KOPT-K1 (cell line): ENCODE data around the gene MACROH2A2.
"Not testable (repeated sequence)": the region's sequence is repeated elsewhere in the genome, so short reads cannot be mapped to it uniquely, and the experiment has no call there.

Experiments
- H3K27ac ChIP-seq: fragments of 200-600 bp; sonication (generic); 2 replicates; pipeline ENCODE4 v1.5.1; 2016; ENCODE audit warnings: antibody characterized with exemption, mild to moderate bottlenecking, low read depth, low read length; ENCODE audit not compliant: poor library complexity, severe bottlenecking
- H3K36me3 ChIP-seq: fragments of 200-600 bp; sonication (generic); 2 replicates; pipeline ENCODE4 v1.5.1; 2017; ENCODE audit warnings: antibody characterized with exemption, mild to moderate bottlenecking, low read length, moderate library complexity; ENCODE audit not compliant: insufficient read depth
- H3K9me3 ChIP-seq: fragments of 200-600 bp; sonication (generic); 2 replicates; pipeline ENCODE4 v1.5.1; 2017; ENCODE audit warnings: antibody characterized with exemption, low read length, mild to moderate bottlenecking; ENCODE audit not compliant: insufficient read depth, poor library complexity, severe bottlenecking

Gene MACROH2A2

GRCh38 chr10:70140297-70140696 is 87.7 kb downstream of the MACROH2A2 start:
- no peak overlapping the region for H3K27ac ChIP-seq
- peaks cover 22% of the 10 kb centered on the region for H3K36me3 ChIP-seq
- no peaks in the 10 kb centered on the region for H3K9me3 ChIP-seq

- Histone ChIP-seq H3K36me3 (peaks cover 22% of the 10 kb centered on the region), H3K9me3 (no peaks in the 10 kb centered on the region), H3K27ac (no peak overlapping the region)
Measured at GRCh38 chr10:70142555-70142954, 89.9 kb downstream of the MACROH2A2 start.

DNA sequence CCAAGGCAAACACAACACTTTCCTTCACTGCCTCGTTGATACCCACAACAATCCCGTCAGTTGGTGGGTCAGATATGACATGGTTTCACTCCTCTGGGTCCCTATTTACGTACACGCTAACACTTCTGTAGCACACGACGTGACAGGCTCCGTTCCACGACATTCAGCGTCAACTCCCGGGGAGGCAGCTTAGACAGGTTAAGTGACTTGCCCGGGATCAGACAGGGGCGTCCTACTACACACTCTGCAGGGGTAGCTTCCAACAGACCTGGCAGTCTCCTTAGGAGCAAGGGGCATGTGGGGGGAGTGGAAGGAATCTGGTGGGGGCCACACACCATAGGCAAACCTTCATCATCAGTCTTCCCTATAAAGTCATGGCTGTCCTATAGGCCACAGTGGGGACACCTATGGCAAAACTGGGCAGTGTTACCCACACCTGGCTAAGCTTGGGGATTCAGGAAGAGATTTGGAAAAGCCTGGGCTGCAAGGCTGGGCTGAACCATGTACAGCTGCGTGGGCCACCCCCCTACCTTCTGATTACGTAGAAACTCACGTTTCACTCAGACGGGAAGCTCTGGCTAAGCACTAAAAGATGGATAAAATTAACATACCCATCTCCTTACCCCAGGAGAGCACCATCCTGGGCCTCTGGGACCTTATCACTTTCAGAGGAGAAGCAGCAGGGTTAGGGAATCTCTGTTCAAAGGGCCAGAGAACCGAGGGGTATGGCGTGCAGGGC is 91.9 kb downstream of the MACROH2A2 start:
- peak overlapping the region; percentile 85 for H3K27ac ChIP-seq
- H3K36me3 ChIP-seq, result peaks cover 31% of the 10 kb centered on the region

DNA sequence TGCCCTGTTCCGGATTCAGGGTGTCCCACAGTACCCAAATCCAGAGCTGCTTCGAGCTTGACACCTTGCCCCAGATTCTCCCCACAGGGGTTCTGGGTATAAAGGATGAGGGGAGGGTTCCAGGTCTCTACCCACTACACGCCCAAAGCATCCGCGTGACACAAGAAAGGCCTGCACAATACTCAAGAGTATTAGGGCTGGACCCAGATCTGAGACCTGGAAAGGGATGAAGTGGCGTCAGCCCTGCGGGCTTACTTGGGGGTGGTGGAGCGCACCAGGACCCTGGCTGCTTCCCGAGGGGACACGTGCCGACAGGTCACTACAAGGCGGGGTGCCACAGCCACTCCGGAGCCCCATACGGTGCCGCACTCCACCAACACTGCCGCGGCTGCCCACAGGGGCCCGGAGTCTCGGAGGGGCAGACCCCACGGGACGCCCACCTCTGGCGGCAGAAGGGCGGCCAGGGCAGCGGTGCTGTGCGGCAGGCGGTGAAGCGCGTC is 92.6 kb downstream of the MACROH2A2 start:
- Histone ChIP-seq H3K36me3 (peaks cover 31% of the 10 kb centered on the region), H3K9me3 (no peaks in the 10 kb centered on the region), H3K27ac (peak overlapping the region; percentile 85)

More for the DNA sequence above, 91.9 kb downstream of the MACROH2A2 start:
- no peaks in the 10 kb centered on the region for H3K9me3 ChIP-seq

GRCh38 chr10:70145666-70146488 is 93.2 kb downstream of the MACROH2A2 start:
- Histone ChIP-seq H3K27ac (peak overlapping the region; percentile 85), H3K9me3 (no peaks in the 10 kb centered on the region), H3K36me3 (peaks cover 34% of the 10 kb centered on the region)

- H3K27ac ChIP-seq, result peak within 1 kb of the TSS; percentile 85
- H3K36me3 ChIP-seq, result peaks cover 36% of the 10 kb centered on the region
- no peaks in the 10 kb centered on the region for H3K9me3 ChIP-seq
Measured at GRCh38 chr10:70146489-70147258, 94.0 kb downstream of the MACROH2A2 start, which contains the start of gene TYSND1. Gene TYSND1 (minus strand): TSS chr10:70146700. CDS start chr10:70146586, 114 bp downstream.

DNA sequence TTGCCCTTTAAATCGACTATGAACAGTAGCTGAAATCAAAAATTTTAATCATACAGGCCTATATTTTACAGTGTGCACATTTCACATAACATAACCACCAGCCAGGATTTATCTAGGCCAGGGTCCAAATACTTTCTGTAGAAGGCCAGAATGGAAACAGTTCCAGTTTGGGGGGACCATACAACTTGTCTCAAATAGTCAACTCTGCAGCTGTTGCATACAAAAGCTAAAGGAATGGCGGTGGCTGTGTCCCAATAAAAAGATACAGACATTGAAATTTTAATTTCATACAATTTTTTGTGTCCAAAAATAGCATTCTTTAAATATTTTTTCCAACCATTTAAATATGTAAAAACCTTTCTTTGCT is 94.6 kb downstream of the MACROH2A2 start:
- no peaks in the 10 kb centered on the region for H3K9me3 ChIP-seq
- H3K36me3 ChIP-seq, result peaks cover 42% of the 10 kb centered on the region
- H3K27ac ChIP-seq, result peak overlapping the region; percentile 85

GRCh38 chr10:70148516-70148915 is 95.9 kb downstream of the MACROH2A2 start:
- Histone ChIP-seq H3K9me3 (no peaks in the 10 kb centered on the region), H3K27ac (no peak overlapping the region), H3K36me3 (peaks cover 55% of the 10 kb centered on the region)

GRCh38 chr10:70155255-70155838 is 102.7 kb downstream of the MACROH2A2 start:
- Histone ChIP-seq H3K9me3 (no peaks in the 10 kb centered on the region), H3K36me3 (peaks cover 100% of the 10 kb centered on the region), H3K27ac (no peak overlapping the region)

- Histone ChIP-seq H3K9me3 (no peaks in the 10 kb centered on the region), H3K27ac (no peak overlapping the region), H3K36me3 (peaks cover 90% of the 10 kb centered on the region)
Measured at GRCh38 chr10:70158113-70158512, 105.5 kb downstream of the MACROH2A2 start.

- H3K36me3 ChIP-seq, result peaks cover 88% of the 10 kb centered on the region
- not testable (repeated sequence) for H3K27ac ChIP-seq, H3K9me3 ChIP-seq
Measured at GRCh38 chr10:70159366-70159765, 106.7 kb downstream of the MACROH2A2 start.

DNA sequence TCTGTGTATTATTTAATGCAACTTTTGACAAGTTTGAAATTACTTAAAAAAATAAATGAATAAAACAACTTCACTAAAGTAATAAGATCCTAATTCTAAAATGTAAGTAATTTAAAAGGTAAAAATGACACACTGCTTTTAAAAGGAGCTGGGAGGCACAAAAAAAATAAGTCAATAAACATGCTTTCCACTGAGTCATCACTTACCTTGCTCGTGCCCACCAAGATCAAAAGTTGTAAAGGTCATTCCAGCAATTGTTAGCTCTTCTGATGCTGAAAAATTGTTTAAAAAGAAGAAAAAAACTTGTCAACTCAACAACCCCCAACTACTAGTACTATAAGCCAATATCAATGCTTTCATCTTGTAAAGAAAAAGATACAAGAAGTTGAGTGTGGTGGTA is 108.2 kb downstream of the MACROH2A2 start:
- Histone ChIP-seq H3K9me3 (no peaks in the 10 kb centered on the region), H3K27ac (no peak overlapping the region), H3K36me3 (peaks cover 81% of the 10 kb centered on the region)
